Vagina (tissue), 2 donors: ENCODE data around the gene SUMO3.

Source experiments
- POLR2A ChIP-seq, 2 donors: fragments of 450-650 bp; IDR thresholded peaks; one replicate each; pipeline ENCODE4 v1.6.1; 2017; ENCODE audit warnings: antibody characterized with exemption in 2 of 2, mild to moderate bottlenecking in 2 of 2, moderate library complexity in 2 of 2
- TF ChIP-seq, protein P1 (sequence below), 3 experiments: fragments of 450-650 bp in 2 of 3; fragments of 200-600 bp in 1 of 3; sonication (generic) in 1 of 3; IDR thresholded peaks; one replicate each; pipeline ENCODE4 v1.5.1; 2017 to 2019; ENCODE audit warnings: antibody characterized with exemption in 3 of 3, mild to moderate bottlenecking in 2 of 3, moderate library complexity in 2 of 3

DNA sequence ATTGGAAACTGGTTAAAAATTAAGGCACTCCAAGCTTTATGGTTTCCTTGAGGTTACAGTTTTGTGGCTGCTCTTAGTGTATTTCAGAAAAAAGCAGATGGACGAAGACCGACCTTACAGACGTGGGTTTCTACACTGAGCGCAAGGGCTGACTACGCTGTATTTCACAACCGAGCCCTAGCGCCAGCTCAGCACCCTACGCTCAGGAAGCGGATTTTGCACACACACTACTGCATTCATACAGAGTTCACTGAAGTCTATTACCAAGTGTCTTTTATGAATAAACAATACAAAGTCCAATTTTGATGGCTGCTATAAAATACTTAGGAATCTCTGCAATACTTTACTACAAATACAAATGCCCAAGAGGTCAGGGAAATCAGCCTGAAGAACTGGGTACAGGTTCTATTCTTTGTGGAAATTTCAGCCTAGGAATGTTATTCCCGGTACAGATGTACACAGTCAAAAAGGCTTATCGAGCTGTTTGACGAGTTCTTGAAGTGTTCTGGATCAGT, 31.8 kb upstream of the SUMO3 start:
- TF ChIP-seq, protein P1, sequence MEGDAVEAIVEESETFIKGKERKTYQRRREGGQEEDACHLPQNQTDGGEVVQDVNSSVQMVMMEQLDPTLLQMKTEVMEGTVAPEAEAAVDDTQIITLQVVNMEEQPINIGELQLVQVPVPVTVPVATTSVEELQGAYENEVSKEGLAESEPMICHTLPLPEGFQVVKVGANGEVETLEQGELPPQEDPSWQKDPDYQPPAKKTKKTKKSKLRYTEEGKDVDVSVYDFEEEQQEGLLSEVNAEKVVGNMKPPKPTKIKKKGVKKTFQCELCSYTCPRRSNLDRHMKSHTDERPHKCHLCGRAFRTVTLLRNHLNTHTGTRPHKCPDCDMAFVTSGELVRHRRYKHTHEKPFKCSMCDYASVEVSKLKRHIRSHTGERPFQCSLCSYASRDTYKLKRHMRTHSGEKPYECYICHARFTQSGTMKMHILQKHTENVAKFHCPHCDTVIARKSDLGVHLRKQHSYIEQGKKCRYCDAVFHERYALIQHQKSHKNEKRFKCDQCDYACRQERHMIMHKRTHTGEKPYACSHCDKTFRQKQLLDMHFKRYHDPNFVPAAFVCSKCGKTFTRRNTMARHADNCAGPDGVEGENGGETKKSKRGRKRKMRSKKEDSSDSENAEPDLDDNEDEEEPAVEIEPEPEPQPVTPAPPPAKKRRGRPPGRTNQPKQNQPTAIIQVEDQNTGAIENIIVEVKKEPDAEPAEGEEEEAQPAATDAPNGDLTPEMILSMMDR (IDR thresholded peaks at IDR 0.05) = no peak
- TF ChIP-seq POLR2A (IDR thresholded peaks at IDR 0.05) = no peak
